Measurements from ENCODE around the gene NCMAP. TPM values are rescaled to one million over a fixed set of nuclear protein-coding genes. Genes with fewer than 3 reads are reported as not detected.
A peak's percentile ranks its signal among the peaks of the same experiment; 100 is the strongest.

The NCMAP gene
- total RNA-seq, 1 experiment from 2014 or later = 78.8 TPM

DNA sequence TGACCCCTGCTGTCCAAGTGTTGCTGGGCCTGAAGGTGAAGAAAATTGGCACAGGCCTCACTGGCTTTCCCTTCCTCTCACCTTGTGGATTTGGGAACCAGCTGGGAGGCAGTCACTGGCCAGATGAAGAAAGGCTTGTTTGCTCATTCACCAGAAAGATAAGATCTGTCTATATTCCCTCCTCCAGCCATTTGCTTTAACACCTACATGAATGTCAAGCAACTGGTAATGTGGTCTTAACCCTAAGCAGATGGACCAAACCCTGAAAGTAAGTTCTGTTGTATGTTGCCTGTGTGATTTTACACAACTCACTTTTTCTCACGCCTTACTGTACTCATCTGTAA is 76.9 kb downstream of the NCMAP start:
- TF ChIP-seq, protein P1, sequence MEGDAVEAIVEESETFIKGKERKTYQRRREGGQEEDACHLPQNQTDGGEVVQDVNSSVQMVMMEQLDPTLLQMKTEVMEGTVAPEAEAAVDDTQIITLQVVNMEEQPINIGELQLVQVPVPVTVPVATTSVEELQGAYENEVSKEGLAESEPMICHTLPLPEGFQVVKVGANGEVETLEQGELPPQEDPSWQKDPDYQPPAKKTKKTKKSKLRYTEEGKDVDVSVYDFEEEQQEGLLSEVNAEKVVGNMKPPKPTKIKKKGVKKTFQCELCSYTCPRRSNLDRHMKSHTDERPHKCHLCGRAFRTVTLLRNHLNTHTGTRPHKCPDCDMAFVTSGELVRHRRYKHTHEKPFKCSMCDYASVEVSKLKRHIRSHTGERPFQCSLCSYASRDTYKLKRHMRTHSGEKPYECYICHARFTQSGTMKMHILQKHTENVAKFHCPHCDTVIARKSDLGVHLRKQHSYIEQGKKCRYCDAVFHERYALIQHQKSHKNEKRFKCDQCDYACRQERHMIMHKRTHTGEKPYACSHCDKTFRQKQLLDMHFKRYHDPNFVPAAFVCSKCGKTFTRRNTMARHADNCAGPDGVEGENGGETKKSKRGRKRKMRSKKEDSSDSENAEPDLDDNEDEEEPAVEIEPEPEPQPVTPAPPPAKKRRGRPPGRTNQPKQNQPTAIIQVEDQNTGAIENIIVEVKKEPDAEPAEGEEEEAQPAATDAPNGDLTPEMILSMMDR (IDR thresholded peaks at IDR 0.05; ENCODE audit: unreplicated experiment) = no peak
- intact Hi-C loops (cut with micrococcal nuclease; ENCODE audit: unreplicated experiment) = loop anchor here (10.0 kb wide), 1 partner anchor 218 kb away; the partner anchor contains the start of genes NIPAL3 and STPG1
- H3K27me3 Mint-ChIP-seq (ENCODE audit: unreplicated experiment) = no peaks in the 10 kb centered on the region
- no peaks in the 10 kb centered on the region for H3K36me3 Mint-ChIP-seq (ENCODE audit: insufficient read depth, unreplicated experiment)
- no peak overlapping the region for H3K27ac Mint-ChIP-seq (ENCODE audit: unreplicated experiment)
- no TSS peak for BruUV-seq (replicated peaks)
- no peak overlapping the region for H3K4me3 Mint-ChIP-seq (ENCODE audit: low read depth, unreplicated experiment)
- no peaks in the 10 kb centered on the region for H3K4me1 Mint-ChIP-seq (ENCODE audit: low read depth, unreplicated experiment)
- no peaks in the 10 kb centered on the region for H3K9me3 Mint-ChIP-seq (ENCODE audit: low read depth, unreplicated experiment)
- CTCF ChIA-PET = no interaction called here
- DNase-seq = no peak

DNA sequence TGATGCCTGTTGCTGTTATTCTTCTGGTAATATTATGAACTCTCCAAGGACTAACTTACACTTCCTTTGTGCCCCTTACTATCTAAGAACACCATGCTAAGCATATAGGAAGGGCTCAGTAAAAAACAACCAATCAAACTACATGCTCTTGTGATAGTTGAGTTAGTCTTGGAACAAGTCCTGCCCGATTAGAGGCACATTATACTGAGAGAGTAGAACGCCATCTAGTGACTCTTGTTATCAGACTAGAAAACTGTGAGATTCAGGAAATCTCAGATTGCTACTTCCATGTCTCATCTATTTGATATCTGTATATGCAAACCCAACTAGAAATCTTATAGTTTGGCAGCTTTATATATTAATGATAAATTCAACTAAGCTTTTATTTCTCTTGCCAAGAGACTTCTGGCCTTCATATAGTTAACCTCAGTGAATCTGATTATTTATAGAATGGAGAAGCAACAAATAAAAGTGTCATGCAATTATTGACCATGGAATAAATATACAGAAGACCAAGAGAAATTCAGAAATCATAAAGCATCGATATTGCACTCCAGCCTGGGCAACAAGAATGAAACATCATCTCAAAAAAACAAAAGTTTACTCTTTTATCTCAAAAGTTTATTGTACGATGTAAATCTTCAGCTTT is 79.4 kb downstream of the NCMAP start:
- H3K9me3 Mint-ChIP-seq (ENCODE audit: low read depth, unreplicated experiment) = no peaks in the 10 kb centered on the region

DNA sequence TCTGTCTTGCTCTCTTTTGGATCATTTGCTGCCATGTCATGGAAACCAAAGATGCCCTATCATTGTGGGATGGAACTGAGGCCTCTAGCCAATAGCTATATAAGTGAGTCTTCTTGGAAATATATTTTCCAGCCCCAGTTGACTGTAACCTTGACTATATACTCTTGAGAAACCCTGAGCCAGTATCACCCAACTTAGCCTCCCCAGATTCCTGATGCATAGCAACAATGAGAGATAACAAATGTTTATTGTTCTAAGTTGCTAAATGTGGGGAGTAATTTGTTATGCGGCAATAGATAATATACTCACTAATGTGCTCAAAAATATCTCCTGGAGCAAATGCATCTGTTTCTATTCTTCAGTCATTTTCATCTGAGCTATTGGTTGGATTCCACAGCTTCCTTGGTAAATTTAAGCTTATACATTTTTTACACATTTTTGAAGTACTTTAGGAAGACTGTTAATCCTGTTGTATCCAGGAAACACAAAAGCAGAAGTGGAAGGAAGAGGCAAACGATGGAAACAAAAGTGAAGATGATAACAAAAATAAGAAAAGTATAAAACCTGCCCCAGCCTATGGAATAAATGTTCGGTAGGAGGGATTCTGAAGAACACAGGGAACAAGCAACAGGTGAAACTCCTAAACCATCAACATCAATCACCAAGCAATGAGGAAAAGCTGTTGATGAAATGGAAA is 80.9 kb downstream of the NCMAP start:
- no peaks in the 10 kb centered on the region for H3K9me3 Mint-ChIP-seq (ENCODE audit: low read depth, unreplicated experiment)
- CTCF ChIA-PET = interaction anchor here (0.9 kb wide), 1 partner anchor 222 kb away, joined by 3 read pairs; no protein-coding TSS in a partner anchor
- H3K27me3 Mint-ChIP-seq (ENCODE audit: unreplicated experiment) = no peaks in the 10 kb centered on the region
- intact Hi-C loops (cut with micrococcal nuclease; ENCODE audit: unreplicated experiment) = loop anchor here (5.0 to 10.0 kb wide), 3 partner anchors 80 to 222 kb away; partner anchors contain the start of genes NCMAP, NIPAL3 and STPG1
- no peak overlapping the region for H3K27ac Mint-ChIP-seq (ENCODE audit: unreplicated experiment)
- peaks cover 10% of the 10 kb centered on the region for H3K36me3 Mint-ChIP-seq (ENCODE audit: insufficient read depth, unreplicated experiment)
- peaks cover 20% of the 10 kb centered on the region for H3K4me1 Mint-ChIP-seq (ENCODE audit: low read depth, unreplicated experiment)
- TF ChIP-seq, protein P1 (IDR thresholded peaks at IDR 0.05; ENCODE audit: unreplicated experiment) = no peak
- no peak overlapping the region for H3K4me3 Mint-ChIP-seq (ENCODE audit: low read depth, unreplicated experiment)
- BruUV-seq (replicated peaks) = no TSS peak
- no peak for DNase-seq

More for the DNA sequence above, 79.4 kb downstream of the NCMAP start:
- Mint-ChIP-seq H3K4me3 (ENCODE audit: low read depth, unreplicated experiment) (no peak overlapping the region), H3K36me3 (ENCODE audit: insufficient read depth, unreplicated experiment) (no peaks in the 10 kb centered on the region), H3K27me3 (ENCODE audit: unreplicated experiment) (no peaks in the 10 kb centered on the region), H3K27ac (ENCODE audit: unreplicated experiment) (no peak overlapping the region), H3K4me1 (ENCODE audit: low read depth, unreplicated experiment) (peaks cover 12% of the 10 kb centered on the region)
- CTCF ChIA-PET = interaction anchor here (0.9 kb wide), 1 partner anchor 220 kb away, joined by 3 read pairs; no protein-coding TSS in a partner anchor
- TF ChIP-seq, protein P1 (IDR thresholded peaks at IDR 0.05; ENCODE audit: unreplicated experiment) = no peak
- intact Hi-C loops (cut with micrococcal nuclease; ENCODE audit: unreplicated experiment) = loop anchor here (5.0 to 10.0 kb wide), 3 partner anchors 78 to 221 kb away; partner anchors contain the start of genes NCMAP, NIPAL3 and STPG1
- BruUV-seq (replicated peaks) = no TSS peak
- DNase-seq = no peak

GRCh38 chr1:24639094-24639493 is 83.2 kb downstream of the NCMAP start:
- no peak for DNase-seq
- peaks cover 23% of the 10 kb centered on the region for H3K4me1 Mint-ChIP-seq (ENCODE audit: low read depth, unreplicated experiment)

More at GRCh38 chr1:24639094-24639493, 83.2 kb downstream of the NCMAP start:
- BruUV-seq (replicated peaks) = no TSS peak
- no peaks in the 10 kb centered on the region for H3K27me3 Mint-ChIP-seq (ENCODE audit: unreplicated experiment)
- H3K9me3 Mint-ChIP-seq (ENCODE audit: low read depth, unreplicated experiment) = no peaks in the 10 kb centered on the region
- peaks cover 32% of the 10 kb centered on the region for H3K36me3 Mint-ChIP-seq (ENCODE audit: insufficient read depth, unreplicated experiment)
- TF ChIP-seq, protein P1 (IDR thresholded peaks at IDR 0.05; ENCODE audit: unreplicated experiment) = no peak
- CTCF ChIA-PET = interaction anchor here (0.7 kb wide), 1 partner anchor 15 kb away, joined by 3 read pairs; no protein-coding TSS in a partner anchor
- H3K4me3 Mint-ChIP-seq (ENCODE audit: low read depth, unreplicated experiment) = no peak overlapping the region
- intact Hi-C loops (cut with micrococcal nuclease; ENCODE audit: unreplicated experiment) = loop anchor here (5.0 to 10.0 kb wide), 3 partner anchors 82 to 224 kb away; partner anchors contain the start of genes NCMAP, NIPAL3 and STPG1
- H3K27ac Mint-ChIP-seq (ENCODE audit: unreplicated experiment) = peak overlapping the region; percentile 9
